ENCODE data around the gene GCSAM. TPM values are rescaled to one million over a fixed set of nuclear protein-coding genes. Genes with fewer than 3 reads are reported as not detected.

GCSAM gene
- not detected in 2 replicates for total RNA-seq (2014; rRNA removed; shearing (Covaris generic))
- 0.73 and 0.86 TPM in 2 replicates for polyA plus RNA-seq (2016; fragmentation: Nextera tagmentation; extraction: Ambion mirVana)
- long read RNA-seq, result 0 reads

DNA sequence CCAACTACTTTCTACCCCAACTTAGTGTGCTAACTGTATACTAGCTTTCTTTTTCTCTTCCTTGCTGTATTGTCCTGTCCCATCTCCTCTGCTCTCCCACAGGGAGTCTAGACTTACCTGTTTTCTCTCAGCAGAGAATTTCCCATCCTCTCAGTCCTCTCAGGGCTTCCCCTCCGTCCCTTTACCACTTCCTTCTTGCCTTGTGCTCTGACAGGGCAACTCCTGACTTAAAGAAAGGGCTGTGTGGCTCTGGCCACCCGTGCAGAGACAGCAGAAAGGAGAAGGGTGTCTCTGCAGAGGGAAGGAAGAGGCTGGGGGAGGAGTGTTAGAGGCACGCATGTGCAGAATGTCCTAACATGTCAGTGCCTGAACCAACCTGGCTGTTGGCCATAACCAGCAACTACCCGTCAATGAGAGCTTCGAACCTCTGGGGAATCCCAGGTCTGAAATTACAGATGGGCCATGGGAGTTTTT, at the start of gene GCSAM:
GCSAM (minus strand) TSS at position 274 of the 474 bp plus-strand sequence; CDS start at position 146, 128 bp downstream.
- H3K9me3 Mint-ChIP-seq, result no peaks in the 10 kb centered on the region
- Histone ChIP-seq H3K27ac (ENCODE audit: low read depth) (no peak within 1 kb of the TSS), H2AFZ (no peak within 1 kb of the TSS), H3F3A (replicated peaks; ENCODE audit: low read depth) (no peaks in the 10 kb centered on the region), H3K4me1 (ENCODE audit: insufficient read depth) (peaks cover 25% of the 10 kb centered on the region), H4K20me1 (replicated peaks; ENCODE audit: insufficient read depth) (no peaks in the 10 kb centered on the region), H3K4me2 (no peak within 1 kb of the TSS), H3K27me3 (ENCODE audit: insufficient read depth) (no peaks in the 10 kb centered on the region), H3K36me3 (ENCODE audit: insufficient read depth) (no peaks in the 10 kb centered on the region), H3K9me2 (ENCODE audit: insufficient read depth) (no peaks in the 10 kb centered on the region), H3K4me3 (no peak within 1 kb of the TSS), H3K79me2 (replicated peaks; ENCODE audit: insufficient read depth) (no peaks in the 10 kb centered on the region)
- H3K36me3 Mint-ChIP-seq (ENCODE audit: low read depth), result no peaks in the 10 kb centered on the region
- no peak for TF ChIP-seq JUNB (IDR thresholded peaks at IDR 0.05; ENCODE audit: unreplicated experiment)
- no peak for TF ChIP-seq REST (IDR thresholded peaks at IDR 0.05; ENCODE audit: unreplicated experiment)
- TF ChIP-seq, protein P1, sequence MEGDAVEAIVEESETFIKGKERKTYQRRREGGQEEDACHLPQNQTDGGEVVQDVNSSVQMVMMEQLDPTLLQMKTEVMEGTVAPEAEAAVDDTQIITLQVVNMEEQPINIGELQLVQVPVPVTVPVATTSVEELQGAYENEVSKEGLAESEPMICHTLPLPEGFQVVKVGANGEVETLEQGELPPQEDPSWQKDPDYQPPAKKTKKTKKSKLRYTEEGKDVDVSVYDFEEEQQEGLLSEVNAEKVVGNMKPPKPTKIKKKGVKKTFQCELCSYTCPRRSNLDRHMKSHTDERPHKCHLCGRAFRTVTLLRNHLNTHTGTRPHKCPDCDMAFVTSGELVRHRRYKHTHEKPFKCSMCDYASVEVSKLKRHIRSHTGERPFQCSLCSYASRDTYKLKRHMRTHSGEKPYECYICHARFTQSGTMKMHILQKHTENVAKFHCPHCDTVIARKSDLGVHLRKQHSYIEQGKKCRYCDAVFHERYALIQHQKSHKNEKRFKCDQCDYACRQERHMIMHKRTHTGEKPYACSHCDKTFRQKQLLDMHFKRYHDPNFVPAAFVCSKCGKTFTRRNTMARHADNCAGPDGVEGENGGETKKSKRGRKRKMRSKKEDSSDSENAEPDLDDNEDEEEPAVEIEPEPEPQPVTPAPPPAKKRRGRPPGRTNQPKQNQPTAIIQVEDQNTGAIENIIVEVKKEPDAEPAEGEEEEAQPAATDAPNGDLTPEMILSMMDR (conservative IDR thresholded peaks at IDR 0.05; ENCODE audit: low read depth in 2 of 2), result no peak
- no peak for TF ChIP-seq EZH2phosphoT487 (IDR thresholded peaks at IDR 0.05; ENCODE audit: unreplicated experiment)
- no peak for TF ChIP-seq NANOG (IDR thresholded peaks at IDR 0.05; ENCODE audit: borderline replicate concordance)
- TF ChIP-seq ZNF462 (CRISPR knock-in tag; IDR thresholded peaks at IDR 0.05), result no peak
- TF ChIP-seq STAT1 (IDR thresholded peaks at IDR 0.05; ENCODE audit: unreplicated experiment), result no peak
- TF ChIP-seq POLR2AphosphoS5 (IDR thresholded peaks at IDR 0.05; ENCODE audit: low read depth), result no peak
- no peak for TF ChIP-seq ETS1 (IDR thresholded peaks at IDR 0.05)
- TF ChIP-seq CREB1 (CRISPR knock-in tag; IDR thresholded peaks at IDR 0.05; ENCODE audit: low read depth), result no peak
- no peak for DNase-seq (ENCODE audit: low spot score)
- ATAC-seq, result no peak
- peaks cover 44% of the 10 kb centered on the region for H3K4me1 Mint-ChIP-seq
- H3K4me3 Mint-ChIP-seq, result no peak within 1 kb of the TSS
- no peaks in the 10 kb centered on the region for H3K27me3 Mint-ChIP-seq (ENCODE audit: insufficient read depth, low read depth, poor library complexity)
- H3K27ac Mint-ChIP-seq, result no peak within 1 kb of the TSS; the same call in 1 of the 2 replicates

Measured in GM23338 (cell line).